ENCODE results near the gene PLD4. TPM values are rescaled to one million over a fixed set of nuclear protein-coding genes. Genes with fewer than 3 reads are reported as not detected.

Gene PLD4
- total RNA-seq, 1 donor from 2014 or later, result 0.78 TPM

GRCh38 chr14:104977681-104978653, 53.3 kb downstream of the PLD4 start, which contains the start of gene AHNAK2:
Gene AHNAK2 (minus strand): TSS chr14:104978374. CDS start chr14:104978237, 137 bp downstream.
- Mint-ChIP-seq H3K36me3 (no peaks in the 10 kb centered on the region), H3K4me3 (peak within 1 kb of the TSS; percentile 78), H3K27ac (no peak within 1 kb of the TSS), H3K4me1 (peaks cover 11% of the 10 kb centered on the region), H3K9me3 (no peaks in the 10 kb centered on the region), H3K27me3 (ENCODE audit: low read depth) (peaks cover 25% of the 10 kb centered on the region)
- no peak for TF ChIP-seq CTCF (IDR thresholded peaks at IDR 0.05; ENCODE audit: unreplicated experiment)
- peak; percentile 72 to 76 for DNase-seq (ENCODE audit: low spot score in 2 of 2, unreplicated experiment in 2 of 2)

GRCh38 chr14:104978746-104979691, 54.3 kb downstream of the PLD4 start:
- DNase-seq (ENCODE audit: low spot score in 2 of 2, unreplicated experiment in 2 of 2), result no peak
- H3K27me3 Mint-ChIP-seq (ENCODE audit: low read depth), result peaks cover 25% of the 10 kb centered on the region
- no peak overlapping the region for H3K27ac Mint-ChIP-seq
- H3K4me3 Mint-ChIP-seq, result peak overlapping the region; percentile 55
- H3K36me3 Mint-ChIP-seq, result no peaks in the 10 kb centered on the region
- peaks cover 11% of the 10 kb centered on the region for H3K4me1 Mint-ChIP-seq
- TF ChIP-seq CTCF (IDR thresholded peaks at IDR 0.05; ENCODE audit: unreplicated experiment), result no peak
- H3K9me3 Mint-ChIP-seq, result no peaks in the 10 kb centered on the region

GRCh38 chr14:104979758-104980610, 55.3 kb downstream of the PLD4 start:
- Mint-ChIP-seq H3K4me3 (no peak overlapping the region), H3K36me3 (no peaks in the 10 kb centered on the region), H3K27me3 (ENCODE audit: low read depth) (peaks cover 25% of the 10 kb centered on the region), H3K27ac (no peak overlapping the region), H3K9me3 (no peaks in the 10 kb centered on the region), H3K4me1 (peaks cover 11% of the 10 kb centered on the region)
- no peak for TF ChIP-seq CTCF (IDR thresholded peaks at IDR 0.05; ENCODE audit: unreplicated experiment)
- DNase-seq (ENCODE audit: low spot score in 2 of 2, unreplicated experiment in 2 of 2), result no peak

DNA sequence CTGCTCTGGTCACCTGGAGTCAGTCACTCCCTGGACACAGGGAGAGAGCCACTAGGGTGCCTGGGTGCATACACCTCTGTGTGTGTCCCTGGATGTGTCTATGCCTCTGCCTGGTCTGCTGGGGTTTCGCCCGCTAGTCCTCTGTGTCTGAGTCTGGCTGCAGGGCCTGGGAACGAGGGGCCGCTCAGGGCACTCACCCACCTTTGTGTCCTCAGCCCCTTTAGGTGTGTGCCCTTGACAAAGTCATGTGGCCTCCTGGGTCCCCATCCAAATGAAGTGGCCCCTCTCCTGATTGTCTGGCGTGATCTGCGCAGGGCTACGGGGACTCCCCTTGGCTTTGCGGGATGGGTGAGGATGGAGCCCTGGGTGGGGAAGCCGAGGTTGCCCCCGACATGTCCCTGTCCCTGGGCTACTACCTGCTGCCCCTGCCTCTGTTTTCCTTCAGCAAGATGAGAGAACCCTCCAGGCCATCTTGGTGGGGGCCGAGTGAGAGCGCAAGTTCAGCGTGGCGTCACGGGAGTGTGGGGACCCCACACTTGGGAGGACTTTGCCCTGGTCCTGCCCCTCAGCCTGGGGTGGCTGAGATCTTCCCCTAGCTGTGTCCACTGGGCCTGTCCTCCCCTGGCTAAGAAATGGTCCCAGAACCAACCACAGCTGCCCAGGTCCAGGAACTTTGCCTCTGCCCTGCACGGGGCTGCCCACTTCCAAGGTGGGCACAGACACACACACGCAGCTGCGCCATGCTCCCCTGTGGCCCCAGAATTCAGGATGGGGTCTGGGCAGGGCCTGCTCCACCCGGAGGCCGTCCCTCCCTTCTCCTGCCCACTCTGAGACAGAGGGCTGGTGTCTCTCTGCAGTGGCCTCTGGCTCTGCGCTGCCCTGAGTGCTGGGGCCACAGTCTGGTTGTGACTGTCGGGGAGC, 56.2 kb downstream of the PLD4 start:
- no peaks in the 10 kb centered on the region for H3K9me3 Mint-ChIP-seq
- H3K4me3 Mint-ChIP-seq, result no peak overlapping the region
- H3K27ac Mint-ChIP-seq, result no peak overlapping the region
- no peak for DNase-seq (ENCODE audit: low spot score in 2 of 2, unreplicated experiment in 2 of 2)
- peaks cover 11% of the 10 kb centered on the region for H3K4me1 Mint-ChIP-seq
- H3K36me3 Mint-ChIP-seq, result no peaks in the 10 kb centered on the region
- peaks cover 23% of the 10 kb centered on the region for H3K27me3 Mint-ChIP-seq (ENCODE audit: low read depth)
- TF ChIP-seq CTCF (IDR thresholded peaks at IDR 0.05; ENCODE audit: unreplicated experiment), result no peak

All from mesothelial cell of epicardium (in vitro differentiated cells).